HepG2 (cell line): Measurements from ENCODE around the gene PRIMPOL. TPM values are rescaled to one million over a fixed set of nuclear protein-coding genes. Genes with fewer than 3 reads are reported as not detected.

Source experiments
- CERS6 ChIP-seq: sonication (generic); formaldehyde crosslinking; IDR thresholded peaks from 2 replicates; pipeline ENCODE4 v1.5.0; 2020; ENCODE audit warnings: missing genetic modification reagents
- MYNN ChIP-seq: sonication (generic); formaldehyde crosslinking; IDR thresholded peaks from 2 replicates; pipeline ENCODE4 v1.4.0; 2020; ENCODE audit warnings: mild to moderate bottlenecking, low read depth, missing genetic modification reagents
- NCOA1 ChIP-seq: sonication (generic); formaldehyde crosslinking; IDR thresholded peaks from 2 replicates; pipeline ENCODE4 v1.9.0; 2021; ENCODE audit warnings: missing genetic modification reagents
- TP53 ChIP-seq: sonication (generic); formaldehyde crosslinking; conservative IDR thresholded peaks from 2 replicates; pipeline ENCODE4 v1.4.0; 2020; ENCODE audit warnings: missing genetic modification reagents
- TRAFD1 ChIP-seq: sonication (generic); formaldehyde crosslinking; IDR thresholded peaks from 2 replicates; pipeline ENCODE4 v1.5.1; 2020; ENCODE audit warnings: missing genetic modification reagents, mild to moderate bottlenecking, borderline replicate concordance
- ZBTB44 ChIP-seq: sonication (generic); formaldehyde crosslinking; IDR thresholded peaks from 2 replicates; pipeline ENCODE4 v1.4.0; 2020; ENCODE audit warnings: missing genetic modification reagents
- ZNF205 ChIP-seq: IDR thresholded peaks from 2 replicates; pipeline ENCODE4 v1.6.1; 2018; ENCODE audit warnings: missing biosample characterization, missing genetic modification reagents
- ZNF207 ChIP-seq: fragments of 450-650 bp; IDR thresholded peaks from 2 replicates; pipeline ENCODE4 v1.6.1; 2016; ENCODE audit warnings: antibody characterized with exemption, borderline replicate concordance
- ZNF225 ChIP-seq: sonication (generic); formaldehyde crosslinking; IDR thresholded peaks from 2 replicates; pipeline ENCODE4 v1.4.0; 2020; ENCODE audit warnings: mild to moderate bottlenecking, missing genetic modification reagents
- ZNF33A ChIP-seq: sonication (generic); formaldehyde crosslinking; IDR thresholded peaks from 2 replicates; pipeline ENCODE4 v1.5.1; 2020; ENCODE audit warnings: missing genetic modification reagents, mild to moderate bottlenecking, moderate library complexity, borderline replicate concordance
- ZNF670 ChIP-seq: sonication (generic); formaldehyde crosslinking; IDR thresholded peaks from 2 replicates; pipeline ENCODE4 v1.8.0; 2022; ENCODE audit warnings: mild to moderate bottlenecking, missing genetic modification reagents, borderline replicate concordance
- ZNF75D ChIP-seq: sonication (generic); formaldehyde crosslinking; IDR thresholded peaks from 2 replicates; pipeline ENCODE4 v1.8.1; 2023; ENCODE audit warnings: missing genetic modification reagents, mild to moderate bottlenecking, borderline replicate concordance
- ZNF775 ChIP-seq: sonication (generic); formaldehyde crosslinking; IDR thresholded peaks from 2 replicates; pipeline ENCODE4 v1.4.0; 2020; ENCODE audit warnings: missing genetic modification reagents, mild to moderate bottlenecking, moderate library complexity, borderline replicate concordance
- ZNF782 ChIP-seq: sonication (generic); formaldehyde crosslinking; IDR thresholded peaks from 2 replicates; pipeline ENCODE4 v1.4.0; 2020; ENCODE audit warnings: missing genetic modification reagents, mild to moderate bottlenecking, borderline replicate concordance
- ZNF816 ChIP-seq: sonication (generic); formaldehyde crosslinking; IDR thresholded peaks from 2 replicates; pipeline ENCODE4 v1.8.0; 2022; ENCODE audit warnings: missing genetic modification reagents, mild to moderate bottlenecking, borderline replicate concordance
- ZNF83 ChIP-seq: sonication (generic); formaldehyde crosslinking; IDR thresholded peaks from 2 replicates; pipeline ENCODE4 v1.4.0; 2020; ENCODE audit warnings: missing genetic modification reagents, mild to moderate bottlenecking, borderline replicate concordance
- polyA plus RNA-seq, 8 experiments: library from polyadenylated mRNA; depleted of rRNA in 3 of 8; stranded (reverse) in 7 of 8; unstranded in 1 of 8; fragments of >200 nt; fragmentation: Illumina TruSeq in 4 of 8; extraction: Trizol in 4 of 8; gene quantifications; 2 replicates each; pipeline versions ENCODE4 v1.2.1 to v1.2.3, GENCODE V29; 2011 to 2016; ENCODE audit warnings: low read depth in 4 of 8, missing spikeins in 1 of 8, mixed read lengths in 1 of 8; ENCODE audit not compliant: insufficient read depth in 1 of 8
- total RNA-seq, 5 experiments: library from RNA; depleted of rRNA; stranded (reverse); fragments of >200 nt; fragmentation: Illumina TruSeq; extraction: Trizol; gene quantifications; 2 replicates each; pipeline ENCODE4 v1.2.3, GENCODE V29; 2016; ENCODE audit warnings: low read depth in 1 of 5
- TF ChIP-seq, protein P1 (sequence below): sonication (generic); formaldehyde crosslinking; IDR thresholded peaks from 2 replicates; pipeline ENCODE4 v1.4.0; 2020; ENCODE audit warnings: missing genetic modification reagents
- TF ChIP-seq, protein P2 (sequence below): sonication (generic); formaldehyde crosslinking; IDR thresholded peaks from 2 replicates; pipeline ENCODE4 v1.5.0; 2020; ENCODE audit warnings: missing genetic modification reagents

PRIMPOL gene
- total and polyA plus RNA-seq, 2 of the 13 experiments (the other 11 are each of a cell fraction or from before 2014, with no cell fraction given): 7.3 to 11.0 TPM

GRCh38 chr4:184733654-184734524 lies 84.4 kb downstream of the PRIMPOL start, which contains the start of gene CENPU (continued):
- TF ChIP-seq, protein P1, sequence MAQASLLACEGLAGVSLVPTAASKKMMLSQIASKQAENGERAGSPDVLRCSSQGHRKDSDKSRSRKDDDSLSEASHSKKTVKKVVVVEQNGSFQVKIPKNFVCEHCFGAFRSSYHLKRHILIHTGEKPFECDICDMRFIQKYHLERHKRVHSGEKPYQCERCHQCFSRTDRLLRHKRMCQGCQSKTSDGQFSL (CRISPR knock-in tag): 0 out of 2 replicates have a peak, but pooled peaks have one; percentile 79
- TF ChIP-seq ZNF205 (CRISPR knock-in tag) (peak; percentile 91; the same call in 1 of the 2 replicates), ZNF33A (CRISPR knock-in tag) (no peak; the same call in 1 of the 2 replicates), ZNF83 (peak; percentile 93; the same call in 1 of the 2 replicates), NCOA1 (CRISPR knock-in tag) (0 out of 2 replicates have a peak, but pooled peaks have one; percentile 62), TRAFD1 (CRISPR knock-in tag) (no peak), ZNF75D (CRISPR knock-in tag) (peak; percentile 85; the same call in 1 of the 2 replicates), CERS6 (CRISPR knock-in tag) (no peak; the same call in 1 of the 2 replicates), TP53 (CRISPR knock-in tag) (peak; percentile 85; the same call in 1 of the 2 replicates), ZNF225 (peak; percentile 74; the same call in 1 of the 2 replicates), MYNN (peak; percentile 88; the same call in 1 of the 2 replicates), ZNF782 (CRISPR knock-in tag) (no peak; the same call in 1 of the 2 replicates), ZNF816 (CRISPR knock-in tag) (peak; percentile 88; the same call in 1 of the 2 replicates), ZNF670 (CRISPR knock-in tag) (peak; percentile 97), ZNF207 (no peak), ZNF775 (CRISPR knock-in tag) (peak; percentile 91; the same call in 1 of the 2 replicates), ZBTB44 (CRISPR knock-in tag) (peak; percentile 91; the same call in 1 of the 2 replicates)
- TF ChIP-seq, protein P2, sequence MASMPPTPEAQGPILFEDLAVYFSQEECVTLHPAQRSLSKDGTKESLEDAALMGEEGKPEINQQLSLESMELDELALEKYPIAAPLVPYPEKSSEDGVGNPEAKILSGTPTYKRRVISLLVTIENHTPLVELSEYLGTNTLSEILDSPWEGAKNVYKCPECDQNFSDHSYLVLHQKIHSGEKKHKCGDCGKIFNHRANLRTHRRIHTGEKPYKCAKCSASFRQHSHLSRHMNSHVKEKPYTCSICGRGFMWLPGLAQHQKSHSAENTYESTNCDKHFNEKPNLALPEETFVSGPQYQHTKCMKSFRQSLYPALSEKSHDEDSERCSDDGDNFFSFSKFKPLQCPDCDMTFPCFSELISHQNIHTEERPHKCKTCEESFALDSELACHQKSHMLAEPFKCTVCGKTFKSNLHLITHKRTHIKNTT (CRISPR knock-in tag): no peak
